Neuronal stem cell (in vitro differentiated cells): ENCODE measurements around the gene STAT5B.

ENCODE experiments used
- DNase-seq: peaks from one replicate; pipeline ENCODE4 v3.0.0-alpha.2; 2013; ENCODE audit warnings: low spot score
- H2AFZ ChIP-seq: one replicate; pipeline ENCODE4 v1.6.1; 2013; ENCODE audit warnings: mild to moderate bottlenecking, low read length, inconsistent platforms
- H2AK5ac ChIP-seq: 2 replicates; pipeline ENCODE4 v1.6.1; 2013; ENCODE audit warnings: low read depth, mild to moderate bottlenecking, inconsistent platforms, low read length, moderate library complexity, mixed read lengths
- H2BK120ac ChIP-seq: 2 replicates; pipeline ENCODE4 v1.6.1; 2013; ENCODE audit warnings: low read depth, mild to moderate bottlenecking, inconsistent platforms, low read length, moderate library complexity, mixed read lengths
- H2BK12ac ChIP-seq: one replicate; pipeline ENCODE4 v1.6.1; 2013; ENCODE audit warnings: low read length, inconsistent platforms
- H2BK15ac ChIP-seq: 2 replicates; pipeline ENCODE4 v1.6.1; 2013; ENCODE audit warnings: mild to moderate bottlenecking, low read length, inconsistent platforms, mixed read lengths
- H2BK5ac ChIP-seq: one replicate; pipeline ENCODE4 v1.6.1; 2013; ENCODE audit warnings: inconsistent platforms, mild to moderate bottlenecking, low read length, moderate library complexity
- H3K14ac ChIP-seq: one replicate; pipeline ENCODE4 v1.6.1; 2013; ENCODE audit warnings: low read length, inconsistent platforms
- H3K18ac ChIP-seq: 2 replicates; pipeline ENCODE4 v1.6.1; 2013; ENCODE audit warnings: low read length, inconsistent platforms
- H3K23ac ChIP-seq: 2 replicates; pipeline ENCODE4 v1.6.1; 2013; ENCODE audit warnings: low read depth, mild to moderate bottlenecking, mixed read lengths, low read length, inconsistent platforms; ENCODE audit not compliant: poor library complexity
- H3K27ac ChIP-seq: replicated peaks from 3 replicates; pipeline ENCODE4 v1.5.1; 2013; ENCODE audit warnings: low read length, inconsistent platforms
- H3K27me3 ChIP-seq, 3 experiments: 2 replicates each; pipeline ENCODE4 v1.6.1; 2013; ENCODE audit warnings: low read length in 3 of 3, mild to moderate bottlenecking in 2 of 3, inconsistent platforms in 1 of 3, low read depth in 1 of 3, mixed read lengths in 1 of 3, moderate library complexity in 1 of 3; ENCODE audit not compliant: control insufficient read depth in 3 of 3, insufficient read depth in 3 of 3
- H3K36me3 ChIP-seq, 2 donors: replicated peaks in 1 of 2; 2 replicates each; pipeline ENCODE4 v1.6.1; 2013; ENCODE audit warnings: low read length in 2 of 2; ENCODE audit not compliant: control insufficient read depth in 2 of 2, insufficient read depth in 2 of 2
- H3K4ac ChIP-seq: 2 replicates; pipeline ENCODE4 v1.6.1; 2013; ENCODE audit warnings: inconsistent platforms, mild to moderate bottlenecking, low read length, moderate library complexity
- H3K4me1 ChIP-seq, 2 donors: 1 replicate in 1 of 2; 2 replicates in 1 of 2; pipeline ENCODE4 v1.6.1; 2013; ENCODE audit warnings: low read length in 2 of 2, low read depth in 1 of 2; ENCODE audit not compliant: control insufficient read depth in 2 of 2, insufficient read depth in 1 of 2
- H3K4me2 ChIP-seq: one replicate; pipeline ENCODE4 v1.6.1; 2013; ENCODE audit warnings: mild to moderate bottlenecking, low read length, inconsistent platforms; ENCODE audit not compliant: insufficient read depth, poor library complexity, severe bottlenecking
- H3K4me3 ChIP-seq, 2 donors: 2 replicates each; pipeline ENCODE4 v1.5.1; 2013; ENCODE audit warnings: low read length in 2 of 2, mild to moderate bottlenecking in 2 of 2, inconsistent platforms in 1 of 2, moderate library complexity in 1 of 2
- H3K79me1 ChIP-seq: one replicate; pipeline ENCODE4 v1.6.1; 2013; ENCODE audit warnings: low read depth, mild to moderate bottlenecking, inconsistent platforms, low read length, moderate library complexity
- H3K9ac ChIP-seq: one replicate; pipeline ENCODE4 v1.6.1; 2013; ENCODE audit warnings: mild to moderate bottlenecking, low read depth, low read length, inconsistent platforms; ENCODE audit not compliant: poor library complexity
- H3K9me3 ChIP-seq, 2 donors: replicated peaks in 1 of 2; 2 replicates each; pipeline versions ENCODE3 to v1.6.1; 2013; ENCODE audit warnings: low read length in 2 of 2, mild to moderate bottlenecking in 2 of 2, inconsistent platforms in 1 of 2, low read depth in 1 of 2, mixed read lengths in 1 of 2, moderate library complexity in 1 of 2; ENCODE audit not compliant: control insufficient read depth in 2 of 2, insufficient read depth in 1 of 2
- H4K8ac ChIP-seq: one replicate; pipeline ENCODE4 v1.6.1; 2013; ENCODE audit warnings: low read depth, mild to moderate bottlenecking, inconsistent platforms, low read length, moderate library complexity
- H4K91ac ChIP-seq: one replicate; pipeline ENCODE4 v1.6.1; 2013; ENCODE audit warnings: low read length, low read depth, mild to moderate bottlenecking, inconsistent platforms; ENCODE audit not compliant: poor library complexity
- WGBS, 2 donors: extraction: QIAGEN DNeasy Blood & Tissue Kit; methylation state at CpG; one replicate each; pipeline ENCODE4 v1.1.7; 2013; ENCODE audit warnings: missing lambda C conversion rate in 2 of 2, mixed read lengths in 1 of 2; ENCODE audit not compliant: insufficient read length in 2 of 2, insufficient replicate concordance in 1 of 2; ENCODE audit errors: extremely low coverage in 2 of 2; 5-methylcytosine and 5-hydroxymethylcytosine counted together

Gene STAT5B

GRCh38 chr17:42270596-42270995 lies 5.6 kb downstream of the STAT5B start:
- WGBS, 2 donors = 100% methylated on average over 1 of the region's 6 CpGs; no CpG with 5 or more reads in 1 of the 2 donors
- Histone ChIP-seq H3K23ac (no peak overlapping the region), H2AFZ (no peak overlapping the region), H3K4me1 (peaks cover 0 to 9% of the 10 kb centered on the region in 2 donors), H2AK5ac (no peak overlapping the region), H3K18ac (no peak overlapping the region), H3K9me3 (no peaks in the 10 kb centered on the region), H4K8ac (no peak overlapping the region), H3K79me1 (no peaks in the 10 kb centered on the region), H2BK5ac (no peak overlapping the region), H2BK120ac (no peak overlapping the region), H3K36me3 (peaks cover 0 to 3% of the 10 kb centered on the region in 2 donors), H3K27me3 (no peaks in the 10 kb centered on the region), H3K14ac (no peak overlapping the region), H3K4ac (no peak overlapping the region), H3K9ac (no peak overlapping the region), H3K4me2 (no peak overlapping the region), H4K91ac (no peak overlapping the region), H3K27ac (no peak overlapping the region), H3K4me3 (no peak overlapping the region), H2BK12ac (no peak overlapping the region), H2BK15ac (no peak overlapping the region)
- DNase-seq = no peak

- Histone ChIP-seq H3K18ac (no peak overlapping the region), H3K36me3 (peaks cover 0 to 3% of the 10 kb centered on the region in 2 donors), H4K8ac (no peak overlapping the region), H3K4me3 (no peak overlapping the region), H2BK120ac (no peak overlapping the region), H3K4me1 (peaks cover 0 to 9% of the 10 kb centered on the region in 2 donors), H3K79me1 (no peaks in the 10 kb centered on the region), H3K4ac (no peak overlapping the region), H2BK15ac (no peak overlapping the region), H2BK12ac (no peak overlapping the region), H3K9ac (no peak overlapping the region), H3K27me3 (no peaks in the 10 kb centered on the region), H3K23ac (no peak overlapping the region), H3K4me2 (no peak overlapping the region), H2AFZ (no peak overlapping the region), H4K91ac (no peak overlapping the region), H3K27ac (no peak overlapping the region), H2BK5ac (no peak overlapping the region), H3K9me3 (no peaks in the 10 kb centered on the region), H3K14ac (no peak overlapping the region), H2AK5ac (no peak overlapping the region)
- DNase-seq = no peak
- no CpG with 5 or more reads among the region's 4 CpGs for WGBS, 2 donors
These were observed 6.0 kb downstream of the STAT5B start for GRCh38 chr17:42270170-42270535.

- no peak overlapping the region for H3K4ac ChIP-seq
- H2AK5ac ChIP-seq = no peak overlapping the region
- peaks cover 0 to 2% of the 10 kb centered on the region in 2 donors for H3K4me1 ChIP-seq
- H3K27ac ChIP-seq = no peak overlapping the region
- H3K14ac ChIP-seq = no peak overlapping the region
- H4K8ac ChIP-seq = no peak overlapping the region
- no peaks in the 10 kb centered on the region for H3K27me3 ChIP-seq
- H3K18ac ChIP-seq = no peak overlapping the region
- no peak overlapping the region for H2BK120ac ChIP-seq
- H3K4me2 ChIP-seq = no peak overlapping the region
- no peak for DNase-seq
- H3K9ac ChIP-seq = no peak overlapping the region
- H3K9me3 ChIP-seq = no peaks in the 10 kb centered on the region
- no peak overlapping the region for H3K4me3 ChIP-seq
- peaks cover 0 to 3% of the 10 kb centered on the region in 2 donors for H3K36me3 ChIP-seq
- no CpG with 5 or more reads among the region's 5 CpGs for WGBS, 2 donors
- no peak overlapping the region for H2AFZ ChIP-seq
- no peak overlapping the region for H3K23ac ChIP-seq
- H2BK5ac ChIP-seq = no peak overlapping the region
- no peak overlapping the region for H2BK15ac ChIP-seq
- H3K79me1 ChIP-seq = no peaks in the 10 kb centered on the region
- no peak overlapping the region for H4K91ac ChIP-seq
- H2BK12ac ChIP-seq = no peak overlapping the region
These were observed 8.0 kb downstream of the STAT5B start for GRCh38 chr17:42268236-42268635.

GRCh38 chr17:42266918-42267766 lies 9.0 kb downstream of the STAT5B start:
- no peak overlapping the region for H2BK5ac ChIP-seq
- H3K4me3 ChIP-seq = no peak overlapping the region
- no peak overlapping the region for H2BK120ac ChIP-seq
- H3K14ac ChIP-seq = no peak overlapping the region
- no peak overlapping the region for H3K18ac ChIP-seq
- peaks cover 0 to under 1% of the 10 kb centered on the region in 2 donors for H3K4me1 ChIP-seq
- no peak for DNase-seq
- no peak overlapping the region for H3K9ac ChIP-seq
- WGBS, 2 donors = no CpG with 5 or more reads among the region's 9 CpGs
- no peak overlapping the region for H2AFZ ChIP-seq
- no peaks in the 10 kb centered on the region for H3K9me3 ChIP-seq
- no peak overlapping the region for H3K4ac ChIP-seq
- H4K91ac ChIP-seq = no peak overlapping the region
- H2BK12ac ChIP-seq = no peak overlapping the region
- no peak overlapping the region for H4K8ac ChIP-seq
- H3K27me3 ChIP-seq = no peaks in the 10 kb centered on the region
- no peaks in the 10 kb centered on the region for H3K79me1 ChIP-seq
- no peak overlapping the region for H2AK5ac ChIP-seq
- peaks cover 0 to 3% of the 10 kb centered on the region in 2 donors for H3K36me3 ChIP-seq
- no peak overlapping the region for H3K23ac ChIP-seq
- H2BK15ac ChIP-seq = no peak overlapping the region
- H3K27ac ChIP-seq = no peak overlapping the region
- H3K4me2 ChIP-seq = no peak overlapping the region
